IMR-90 (cell line): ENCODE data around the gene UNC50. TPM values are rescaled to one million over a fixed set of nuclear protein-coding genes. Genes with fewer than 3 reads are reported as not detected.

Source experiments
- ATAC-seq: fragments of 200-7000 bp; cut with Tn5 transposase; 2 replicates; pipeline ENCODE4 v1.9.1; 2020; ENCODE audit warnings: low read depth, mild to moderate bottlenecking, moderate library complexity
- BruUV-seq: library from RNA; stranded (reverse); fragments of 400-500 nt; replicated peaks from 2 replicates; lab custom pipeline; 2021; lab: Mats Ljungman, UMichigan
- CTCF ChIA-PET: fragments of 300-600 bp; formaldehyde crosslinking; extraction: SDS; loops from one replicate; lab custom pipeline; 2021; ENCODE audit warnings: antibody characterized with exemption; lab: Yijun Ruan, JAX
- POLR2A ChIA-PET: fragments of 300-600 bp; sonication (Branson Sonifier 250); formaldehyde crosslinking; loops from one replicate; lab custom pipeline; 2022; ENCODE audit warnings: antibody characterized with exemption; ENCODE audit not compliant: unreplicated experiment; lab: Charles Lee
- DNase-seq: peaks from one replicate; pipeline ENCODE4 v3.0.0; 2013
- H2AFZ ChIP-seq: replicated peaks from 2 replicates; pipeline ENCODE3; 2013; ENCODE audit warnings: low read length, mild to moderate bottlenecking; ENCODE audit not compliant: poor library complexity
- H2AK5ac ChIP-seq: 2 replicates; pipeline ENCODE4 v1.6.1; 2013; ENCODE audit warnings: low read depth, low read length, inconsistent platforms
- H2AK9ac ChIP-seq: replicated peaks from 2 replicates; pipeline ENCODE3; 2013; ENCODE audit warnings: mild to moderate bottlenecking, low read depth, low read length, moderate library complexity; ENCODE audit not compliant: poor library complexity
- H2BK120ac ChIP-seq: 2 replicates; pipeline ENCODE4 v1.6.1; 2013; ENCODE audit warnings: low read depth, low read length, inconsistent platforms
- H2BK15ac ChIP-seq: 3 replicates; pipeline ENCODE4 v1.6.1; 2013; ENCODE audit warnings: low read depth, low read length, inconsistent platforms
- H2BK20ac ChIP-seq: 2 replicates; pipeline ENCODE4 v1.6.1; 2013; ENCODE audit warnings: low read depth, mild to moderate bottlenecking, inconsistent platforms, low read length, moderate library complexity
- H2BK5ac ChIP-seq: 2 replicates; pipeline ENCODE4 v1.6.1; 2013; ENCODE audit warnings: mild to moderate bottlenecking, low read depth, low read length, inconsistent platforms; ENCODE audit not compliant: poor library complexity, severe bottlenecking
- H3K14ac ChIP-seq: replicated peaks from 2 replicates; pipeline ENCODE4 v1.6.1; 2013; ENCODE audit warnings: low read depth, low read length, inconsistent platforms
- H3K18ac ChIP-seq: 2 replicates; pipeline ENCODE4 v1.6.1; 2013; ENCODE audit warnings: low read depth, low read length, control low read depth
- H3K23ac ChIP-seq: 2 replicates; pipeline ENCODE4 v1.6.1; 2013; ENCODE audit warnings: low read depth, low read length, inconsistent platforms
- H3K27ac ChIP-seq: 2 replicates; pipeline ENCODE4 v1.5.1; 2013; ENCODE audit warnings: mild to moderate bottlenecking, control low read depth, low read length; ENCODE audit not compliant: insufficient read depth
- H3K27me3 ChIP-seq: 2 replicates; pipeline ENCODE4 v1.6.1; 2013; ENCODE audit warnings: low read length; ENCODE audit not compliant: control insufficient read depth, insufficient read depth
- H3K36me3 ChIP-seq: 2 replicates; pipeline ENCODE4 v1.6.1; 2013; ENCODE audit warnings: low read length, mixed read lengths; ENCODE audit not compliant: control insufficient read depth, insufficient read depth
- H3K4ac ChIP-seq: 2 replicates; pipeline ENCODE4 v1.6.1; 2013; ENCODE audit warnings: low read depth, low read length, inconsistent platforms
- H3K4me1 ChIP-seq: 2 replicates; pipeline ENCODE4 v1.6.1; 2013; ENCODE audit warnings: low read length, mixed read lengths; ENCODE audit not compliant: control insufficient read depth, insufficient read depth
- H3K4me2 ChIP-seq: 2 replicates; pipeline ENCODE4 v1.6.1; 2013; ENCODE audit warnings: low read depth, mild to moderate bottlenecking, control low read depth, low read length, moderate library complexity
- H3K4me3 ChIP-seq: 2 replicates; pipeline ENCODE4 v1.5.1; 2013; ENCODE audit warnings: low read depth, mild to moderate bottlenecking, control low read depth, low read length, moderate library complexity; ENCODE audit not compliant: insufficient read depth
- H3K56ac ChIP-seq: 2 replicates; pipeline ENCODE4 v1.6.1; 2013; ENCODE audit warnings: low read length, inconsistent platforms; ENCODE audit not compliant: insufficient read depth; ENCODE audit errors: extremely low read depth
- H3K79me1 ChIP-seq, 2 experiments: 2 replicates each; pipeline ENCODE4 v1.6.1; 2013; ENCODE audit warnings: low read length in 2 of 2, inconsistent platforms in 1 of 2, low read depth in 1 of 2
- H3K9ac ChIP-seq: 2 replicates; pipeline ENCODE4 v1.6.1; 2013; ENCODE audit warnings: low read depth, low read length, control low read depth
- H3K9me1 ChIP-seq: 2 replicates; pipeline ENCODE4 v1.6.1; 2013; ENCODE audit warnings: low read length, inconsistent platforms; ENCODE audit not compliant: insufficient read depth
- H3K9me3 ChIP-seq: 2 replicates; pipeline ENCODE4 v1.6.1; 2013; ENCODE audit warnings: low read length; ENCODE audit not compliant: control insufficient read depth, insufficient read depth
- H4K20me1 ChIP-seq: 2 replicates; pipeline ENCODE4 v1.6.1; 2013; ENCODE audit warnings: low read length, inconsistent platforms; ENCODE audit not compliant: insufficient read depth
- H4K5ac ChIP-seq: 2 replicates; pipeline ENCODE4 v1.6.1; 2013; ENCODE audit warnings: mild to moderate bottlenecking, low read depth, low read length, control low read depth
- H4K8ac ChIP-seq, 2 experiments: 2 replicates each; pipeline ENCODE4 v1.6.1; 2013; ENCODE audit warnings: low read depth in 2 of 2, low read length in 2 of 2, control low read depth in 1 of 2, inconsistent platforms in 1 of 2
- H4K91ac ChIP-seq: 2 replicates; pipeline ENCODE4 v1.6.1; 2013; ENCODE audit warnings: low read depth, low read length, inconsistent platforms; ENCODE audit not compliant: insufficient read depth
- BHLHE40 ChIP-seq: fragments of 150-350 bp; IDR thresholded peaks from 2 replicates; pipeline ENCODE4 v1.6.1; 2016; ENCODE audit warnings: mild to moderate bottlenecking, low read depth, low read length
- CEBPB ChIP-seq: IDR thresholded peaks from 2 replicates; pipeline ENCODE4 v1.6.1; 2012; ENCODE audit warnings: low read depth, low read length, improper control_type of control experiment
- CHD1 ChIP-seq: IDR thresholded peaks from 2 replicates; pipeline ENCODE4 v1.6.1; 2012; ENCODE audit warnings: low read depth, low read length, improper control_type of control experiment
- CTCF ChIP-seq: conservative IDR thresholded peaks from 2 replicates; pipeline ENCODE4 v1.5.1; 2012; ENCODE audit warnings: mild to moderate bottlenecking, low read depth, low read length, improper control_type of control experiment
- ELK1 ChIP-seq: fragments of 150-350 bp; IDR thresholded peaks from 2 replicates; pipeline ENCODE4 v1.6.1; 2016; ENCODE audit warnings: low read depth, mild to moderate bottlenecking, low read length, moderate library complexity, borderline replicate concordance
- FOS ChIP-seq: fragments of 150-350 bp; IDR thresholded peaks from 2 replicates; pipeline ENCODE4 v1.6.1; 2016; ENCODE audit warnings: low read depth, low read length
- MAFK ChIP-seq: IDR thresholded peaks from 2 replicates; pipeline ENCODE4 v1.6.1; 2012; ENCODE audit warnings: low read depth, low read length, improper control_type of control experiment
- MAZ ChIP-seq: IDR thresholded peaks from 2 replicates; pipeline ENCODE4 v1.6.1; 2012; ENCODE audit warnings: low read depth, mild to moderate bottlenecking, low read length, improper control_type of control experiment, moderate library complexity, borderline replicate concordance
- MXI1 ChIP-seq: IDR thresholded peaks from 2 replicates; pipeline ENCODE4 v1.6.1; 2012; ENCODE audit warnings: low read depth, mild to moderate bottlenecking, low read length, moderate library complexity, borderline replicate concordance
- NFE2L2 ChIP-seq: fragments of 150-350 bp; IDR thresholded peaks from 2 replicates; pipeline ENCODE4 v1.6.1; 2016; ENCODE audit warnings: low read depth, mild to moderate bottlenecking, low read length
- POLR2A ChIP-seq: IDR thresholded peaks from 2 replicates; pipeline ENCODE4 v1.6.1; 2012; ENCODE audit warnings: mild to moderate bottlenecking, low read depth, low read length
- RAD21 ChIP-seq: IDR thresholded peaks from 2 replicates; pipeline ENCODE4 v1.6.1; 2012; ENCODE audit warnings: low read length, improper control_type of control experiment
- RFX5 ChIP-seq: IDR thresholded peaks from 2 replicates; pipeline ENCODE4 v1.8.0; 2012; ENCODE audit warnings: low read depth, mild to moderate bottlenecking, low read length, moderate library complexity
- USF2 ChIP-seq: fragments of 150-350 bp; IDR thresholded peaks from 2 replicates; pipeline ENCODE4 v1.6.1; 2017; ENCODE audit warnings: mild to moderate bottlenecking, antibody characterized with exemption, low read length, low read depth
- WGBS, 2 experiments: methylation state at CpG; one replicate each; pipeline versions ENCODE4 v1.1.5 to v1.1.7; 2013; ENCODE audit warnings: missing lambda C conversion rate in 2 of 2; ENCODE audit not compliant: insufficient read length in 1 of 2; ENCODE audit errors: extremely low coverage in 2 of 2; 5-methylcytosine and 5-hydroxymethylcytosine counted together
- dilution Hi-C: fragments of 300-500 bp; cut with HindIII; formaldehyde crosslinking; loops from one replicate; pipeline ENCODE4 v1.14.3; 2018; ENCODE audit warnings: low sequenced_read_pairs; ENCODE audit not compliant: unreplicated experiment
- in situ Hi-C: fragments of 300-500 bp; cut with MboI; formaldehyde crosslinking; loops from 3 replicates; pipeline ENCODE4 v1.14.3; 2019; ENCODE audit warnings: low sequenced_read_pairs, inconsistent platforms, mixed read lengths
- intact Hi-C: fragments of 100-400 bp; cut with micrococcal nuclease; formaldehyde crosslinking; loops from 2 replicates; pipeline ENCODE4 v1.10.0; 2022
- polyA plus RNA-seq, 3 experiments: library from polyadenylated mRNA; depleted of rRNA; stranded (reverse); fragments of >200 nt; gene quantifications; 2 replicates each; pipeline ENCODE4 v1.2.3, GENCODE V29; 2012; ENCODE audit warnings: low replicate concordance in 1 of 3
- total RNA-seq: library from RNA; depleted of rRNA; stranded (reverse); fragments of >200 nt; gene quantifications from 2 replicates; pipeline ENCODE4 v1.2.3, GENCODE V29; 2012

Gene UNC50
- total and polyA plus RNA-seq, 2 of the 4 experiments (the other 2 are of a cell fraction) = 18.3 to 34.1 TPM

GRCh38 chr2:98579926-98580325 is 28.5 kb upstream of the UNC50 start:
- no peaks in the 10 kb centered on the region for H3K9me3 ChIP-seq
- intact Hi-C loops = no loop called here
- no peak overlapping the region for H3K4ac ChIP-seq
- no peak overlapping the region for H3K4me3 ChIP-seq
- WGBS, 2 experiments = 100% methylated on average over 3 of the region's 7 CpGs; no CpG with 5 or more reads in 1 of the 2 experiments
- peaks cover 16% of the 10 kb centered on the region for H3K36me3 ChIP-seq
- no peaks in the 10 kb centered on the region for H4K20me1 ChIP-seq
- H3K18ac ChIP-seq = no peak overlapping the region
- no peak overlapping the region for H4K91ac ChIP-seq
- no peak overlapping the region for H3K56ac ChIP-seq
- no peak overlapping the region for H3K14ac ChIP-seq
- no peak for DNase-seq
- ATAC-seq = no peak
- H2BK20ac ChIP-seq = no peak overlapping the region
- BruUV-seq = no TSS peak
- H2BK120ac ChIP-seq = no peak overlapping the region
- no peak overlapping the region for H3K27ac ChIP-seq
- dilution Hi-C loops = no loop called here
- H4K8ac ChIP-seq = no peak overlapping the region
- H3K9me1 ChIP-seq = no peaks in the 10 kb centered on the region; the same call in 1 of the 2 replicates
- H2BK5ac ChIP-seq = no peak overlapping the region
- in situ Hi-C loops = no loop called here
- TF ChIP-seq MAZ = no peak
- TF ChIP-seq FOS = no peak
- no peak for TF ChIP-seq BHLHE40
- no peak for TF ChIP-seq CTCF
- TF ChIP-seq USF2 = no peak
- TF ChIP-seq RFX5 = no peak
- no peak for TF ChIP-seq CEBPB
- TF ChIP-seq MXI1 = no peak
- no peak for TF ChIP-seq ELK1
- TF ChIP-seq NFE2L2 = no peak
- no peak for TF ChIP-seq CHD1
- no peak for TF ChIP-seq POLR2A
- TF ChIP-seq RAD21 = no peak
- TF ChIP-seq MAFK = no peak
- H3K79me1 ChIP-seq = no peaks in the 10 kb centered on the region
- H2AFZ ChIP-seq = no peak overlapping the region
- no peak overlapping the region for H2AK9ac ChIP-seq
- H3K27me3 ChIP-seq = no peaks in the 10 kb centered on the region
- H3K4me1 ChIP-seq = no peaks in the 10 kb centered on the region
- ChIA-PET POLR2A (no interaction called here), CTCF (no interaction called here)
- H3K4me2 ChIP-seq = no peak overlapping the region
- H2AK5ac ChIP-seq = no peak overlapping the region
- no peak overlapping the region for H3K23ac ChIP-seq
- no peak overlapping the region for H3K9ac ChIP-seq
- H2BK15ac ChIP-seq = no peak overlapping the region
- no peak overlapping the region for H4K5ac ChIP-seq
